ENCODE results near the gene IQGAP2.

Gene IQGAP2

GRCh38 chr5:76406014-76406413 is 2.9 kb downstream of the IQGAP2 start:
- Histone ChIP-seq H3K4me1 (ENCODE audit: control insufficient read depth, insufficient read depth, low read length) (peaks cover 27% of the 10 kb centered on the region), H3K9ac (ENCODE audit: low read length) (no peak overlapping the region), H3K27me3 (ENCODE audit: control insufficient read depth, insufficient read depth, low read length) (no peaks in the 10 kb centered on the region), H3K9me3 (ENCODE audit: control insufficient read depth, low read length) (no peaks in the 10 kb centered on the region), H3K36me3 (ENCODE audit: control insufficient read depth, insufficient read depth, low read length) (no peaks in the 10 kb centered on the region), H3K4me3 (ENCODE audit: low read length) (no peak overlapping the region)

- Histone ChIP-seq H3K9ac (ENCODE audit: low read length) (no peak overlapping the region), H3K4me3 (ENCODE audit: low read length) (no peak overlapping the region), H3K27me3 (ENCODE audit: control insufficient read depth, insufficient read depth, low read length) (no peaks in the 10 kb centered on the region), H3K4me1 (ENCODE audit: control insufficient read depth, insufficient read depth, low read length) (peaks cover 33% of the 10 kb centered on the region), H3K36me3 (ENCODE audit: control insufficient read depth, insufficient read depth, low read length) (no peaks in the 10 kb centered on the region), H3K9me3 (ENCODE audit: control insufficient read depth, low read length) (no peaks in the 10 kb centered on the region)
Measured at GRCh38 chr5:76406673-76407072, 3.6 kb downstream of the IQGAP2 start.

GRCh38 chr5:76408104-76408654 is 5.1 kb downstream of the IQGAP2 start:
- Histone ChIP-seq H3K9me3 (ENCODE audit: control insufficient read depth, low read length) (no peaks in the 10 kb centered on the region), H3K4me1 (ENCODE audit: control insufficient read depth, insufficient read depth, low read length) (peaks cover 40% of the 10 kb centered on the region), H3K4me3 (ENCODE audit: low read length) (no peak overlapping the region), H3K36me3 (ENCODE audit: control insufficient read depth, insufficient read depth, low read length) (no peaks in the 10 kb centered on the region), H3K9ac (ENCODE audit: low read length) (no peak overlapping the region), H3K27me3 (ENCODE audit: control insufficient read depth, insufficient read depth, low read length) (no peaks in the 10 kb centered on the region)

GRCh38 chr5:76412511-76412910 is 9.4 kb downstream of the IQGAP2 start:
- Histone ChIP-seq H3K9me3 (ENCODE audit: control insufficient read depth, low read length) (no peaks in the 10 kb centered on the region), H3K36me3 (ENCODE audit: control insufficient read depth, insufficient read depth, low read length) (no peaks in the 10 kb centered on the region), H3K9ac (ENCODE audit: low read length) (no peak overlapping the region), H3K27me3 (ENCODE audit: control insufficient read depth, insufficient read depth, low read length) (no peaks in the 10 kb centered on the region), H3K4me3 (ENCODE audit: low read length) (no peak overlapping the region), H3K4me1 (ENCODE audit: control insufficient read depth, insufficient read depth, low read length) (peaks cover 35% of the 10 kb centered on the region)

- Histone ChIP-seq H3K4me3 (ENCODE audit: low read length) (no peak overlapping the region), H3K36me3 (ENCODE audit: control insufficient read depth, insufficient read depth, low read length) (no peaks in the 10 kb centered on the region), H3K9ac (ENCODE audit: low read length) (no peak overlapping the region), H3K4me1 (ENCODE audit: control insufficient read depth, insufficient read depth, low read length) (peaks cover 33% of the 10 kb centered on the region), H3K9me3 (ENCODE audit: control insufficient read depth, low read length) (no peaks in the 10 kb centered on the region), H3K27me3 (ENCODE audit: control insufficient read depth, insufficient read depth, low read length) (no peaks in the 10 kb centered on the region)
Measured at GRCh38 chr5:76413746-76414145, 10.7 kb downstream of the IQGAP2 start.

GRCh38 chr5:76414788-76415187 is 11.7 kb downstream of the IQGAP2 start:
- Histone ChIP-seq H3K9ac (ENCODE audit: low read length) (no peak overlapping the region), H3K4me3 (ENCODE audit: low read length) (no peak overlapping the region), H3K36me3 (ENCODE audit: control insufficient read depth, insufficient read depth, low read length) (no peaks in the 10 kb centered on the region), H3K4me1 (ENCODE audit: control insufficient read depth, insufficient read depth, low read length) (peaks cover 33% of the 10 kb centered on the region), H3K9me3 (ENCODE audit: control insufficient read depth, low read length) (no peaks in the 10 kb centered on the region), H3K27me3 (ENCODE audit: control insufficient read depth, insufficient read depth, low read length) (no peaks in the 10 kb centered on the region)

- Histone ChIP-seq H3K27me3 (ENCODE audit: control insufficient read depth, insufficient read depth, low read length) (no peaks in the 10 kb centered on the region), H3K36me3 (ENCODE audit: control insufficient read depth, insufficient read depth, low read length) (no peaks in the 10 kb centered on the region), H3K9ac (ENCODE audit: low read length) (no peak overlapping the region), H3K4me3 (ENCODE audit: low read length) (no peak overlapping the region), H3K9me3 (ENCODE audit: control insufficient read depth, low read length) (no peaks in the 10 kb centered on the region), H3K4me1 (ENCODE audit: control insufficient read depth, insufficient read depth, low read length) (peaks cover 36% of the 10 kb centered on the region)
Measured at GRCh38 chr5:76415855-76416254, 12.8 kb downstream of the IQGAP2 start.

GRCh38 chr5:76419597-76420298 is 16.7 kb downstream of the IQGAP2 start:
- H3K36me3 ChIP-seq (ENCODE audit: control insufficient read depth, insufficient read depth, low read length): no peaks in the 10 kb centered on the region
- no peaks in the 10 kb centered on the region for H3K27me3 ChIP-seq (ENCODE audit: control insufficient read depth, insufficient read depth, low read length)
- no peak overlapping the region for H3K4me3 ChIP-seq (ENCODE audit: low read length)
- peaks cover 26% of the 10 kb centered on the region for H3K4me1 ChIP-seq (ENCODE audit: control insufficient read depth, insufficient read depth, low read length)
- no peaks in the 10 kb centered on the region for H3K9me3 ChIP-seq (ENCODE audit: control insufficient read depth, low read length)
- H3K9ac ChIP-seq (ENCODE audit: low read length): no peak overlapping the region

GRCh38 chr5:76422227-76422626 is 19.1 kb downstream of the IQGAP2 start:
- Histone ChIP-seq H3K4me3 (ENCODE audit: low read length) (no peak overlapping the region), H3K27me3 (ENCODE audit: control insufficient read depth, insufficient read depth, low read length) (no peaks in the 10 kb centered on the region), H3K4me1 (ENCODE audit: control insufficient read depth, insufficient read depth, low read length) (peaks cover 34% of the 10 kb centered on the region), H3K36me3 (ENCODE audit: control insufficient read depth, insufficient read depth, low read length) (no peaks in the 10 kb centered on the region), H3K9ac (ENCODE audit: low read length) (no peak overlapping the region), H3K9me3 (ENCODE audit: control insufficient read depth, low read length) (no peaks in the 10 kb centered on the region)

- H3K9ac ChIP-seq (ENCODE audit: low read length): no peak overlapping the region
- no peak overlapping the region for H3K4me3 ChIP-seq (ENCODE audit: low read length)
- peaks cover 34% of the 10 kb centered on the region for H3K4me1 ChIP-seq (ENCODE audit: control insufficient read depth, insufficient read depth, low read length)
- H3K9me3 ChIP-seq (ENCODE audit: control insufficient read depth, low read length): no peaks in the 10 kb centered on the region
- no peaks in the 10 kb centered on the region for H3K27me3 ChIP-seq (ENCODE audit: control insufficient read depth, insufficient read depth, low read length)
- H3K36me3 ChIP-seq (ENCODE audit: control insufficient read depth, insufficient read depth, low read length): no peaks in the 10 kb centered on the region
Measured at GRCh38 chr5:76422742-76423141, 19.7 kb downstream of the IQGAP2 start.

GRCh38 chr5:76425146-76425545 is 22.1 kb downstream of the IQGAP2 start:
- Histone ChIP-seq H3K4me3 (ENCODE audit: low read length) (no peak overlapping the region), H3K9ac (ENCODE audit: low read length) (no peak overlapping the region), H3K4me1 (ENCODE audit: control insufficient read depth, insufficient read depth, low read length) (peaks cover 34% of the 10 kb centered on the region), H3K27me3 (ENCODE audit: control insufficient read depth, insufficient read depth, low read length) (no peaks in the 10 kb centered on the region), H3K36me3 (ENCODE audit: control insufficient read depth, insufficient read depth, low read length) (no peaks in the 10 kb centered on the region), H3K9me3 (ENCODE audit: control insufficient read depth, low read length) (no peaks in the 10 kb centered on the region)

GRCh38 chr5:76425928-76426804 is 23.1 kb downstream of the IQGAP2 start:
- H3K4me1 ChIP-seq (ENCODE audit: control insufficient read depth, insufficient read depth, low read length): peaks cover 28% of the 10 kb centered on the region

More at GRCh38 chr5:76425928-76426804, 23.1 kb downstream of the IQGAP2 start:
- Histone ChIP-seq H3K9ac (ENCODE audit: low read length) (no peak overlapping the region), H3K27me3 (ENCODE audit: control insufficient read depth, insufficient read depth, low read length) (no peaks in the 10 kb centered on the region), H3K9me3 (ENCODE audit: control insufficient read depth, low read length) (no peaks in the 10 kb centered on the region), H3K36me3 (ENCODE audit: control insufficient read depth, insufficient read depth, low read length) (no peaks in the 10 kb centered on the region), H3K4me3 (ENCODE audit: low read length) (no peak overlapping the region)
